Glomerular visceral epithelial cell (primary cell): ENCODE data around the gene BRD3OS.
"Not testable (repeated sequence)": the region's sequence is repeated elsewhere in the genome, so short reads cannot be mapped to it uniquely, and the experiment has no call there.

ENCODE experiments used
- DNase-seq: peaks from one replicate; pipeline ENCODE4 v3.0.0-alpha.2; 2016; ENCODE audit errors: extremely low spot score

Gene BRD3OS

DNA sequence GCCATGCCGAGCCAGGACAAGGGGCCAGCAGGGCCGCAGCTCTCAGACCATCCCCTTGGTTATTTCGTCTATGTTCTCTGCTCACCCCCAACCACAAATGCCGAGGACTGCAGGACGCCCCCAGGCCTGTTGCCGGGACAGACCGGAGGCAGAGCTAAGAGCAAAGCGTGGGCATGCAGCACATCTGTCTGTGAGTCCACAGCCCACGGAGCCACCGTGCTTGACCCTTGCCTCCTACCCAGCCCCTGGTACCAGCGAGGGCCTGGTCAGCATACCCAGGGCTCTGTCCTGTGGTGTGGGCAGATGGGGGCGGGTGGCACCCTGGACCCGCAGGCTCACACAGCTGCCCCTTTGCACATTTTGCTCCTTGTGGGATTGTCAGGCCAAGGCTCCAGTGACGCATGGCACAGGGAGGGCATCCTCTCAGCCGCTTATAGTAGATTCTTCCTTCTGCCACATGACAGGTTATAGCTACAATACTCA lies 37.8 kb downstream of the BRD3OS start:
- DNase-seq: no peak

DNA sequence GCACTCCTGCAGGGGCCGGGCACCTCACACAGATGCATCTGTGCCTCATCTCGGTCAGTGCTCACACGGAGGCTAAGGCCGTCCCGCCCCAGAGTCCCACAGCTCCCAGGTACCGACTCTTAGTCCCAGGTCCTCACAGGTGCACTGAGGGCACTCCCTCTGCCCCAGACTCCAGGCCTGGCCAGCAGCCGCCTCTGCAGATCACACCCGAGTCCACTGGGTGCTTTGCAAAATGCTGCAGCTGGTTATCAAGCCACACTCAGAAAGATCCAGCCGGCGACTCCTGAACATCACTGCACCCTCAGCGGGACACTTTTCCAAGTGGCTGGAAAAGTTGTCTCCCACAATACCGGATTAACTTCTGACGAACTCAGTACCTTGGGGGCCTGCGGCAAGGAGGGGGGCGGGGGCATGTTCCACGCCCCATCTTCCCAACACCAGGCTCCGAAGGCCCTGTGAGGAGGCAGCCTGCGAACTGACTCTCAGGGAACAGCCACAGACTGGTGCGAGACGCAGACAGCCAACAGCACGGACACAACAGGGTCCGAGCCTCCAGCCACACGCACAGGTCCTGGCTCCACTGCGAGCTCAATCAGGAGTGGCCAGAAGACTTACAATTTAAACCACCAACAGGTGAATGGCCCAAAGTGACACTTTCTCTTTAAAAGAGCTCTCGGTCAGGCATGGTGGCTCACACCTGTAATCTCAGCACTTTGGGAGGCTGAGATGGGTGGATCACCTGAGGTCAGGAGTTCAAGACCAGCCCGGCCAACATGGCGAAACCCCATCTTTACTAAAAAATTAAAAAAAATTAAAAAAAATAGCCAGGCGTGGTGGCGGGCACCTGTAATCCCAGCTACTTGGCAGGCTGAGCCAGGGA lies 38.5 kb downstream of the BRD3OS start:
- no peak for DNase-seq

DNA sequence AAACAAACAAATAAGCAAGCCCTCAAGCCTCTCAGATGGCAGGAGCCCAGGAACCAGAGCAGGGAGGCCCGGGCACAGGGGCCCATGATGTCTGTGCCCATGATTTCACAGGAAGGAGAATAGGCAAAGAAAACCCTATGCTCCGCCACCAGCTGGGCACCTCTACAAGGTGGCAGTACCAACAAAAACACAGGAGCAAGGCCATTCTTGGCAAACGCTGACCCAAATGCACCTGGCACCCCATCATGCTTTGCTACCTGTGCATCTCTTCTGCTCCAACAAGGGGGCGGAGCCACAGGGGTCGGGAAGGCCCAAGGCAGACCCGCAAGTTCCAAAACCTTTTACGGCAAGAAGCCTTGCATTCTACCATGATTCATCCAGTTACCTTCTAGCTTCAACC lies 39.4 kb downstream of the BRD3OS start:
- DNase-seq: no peak

DNA sequence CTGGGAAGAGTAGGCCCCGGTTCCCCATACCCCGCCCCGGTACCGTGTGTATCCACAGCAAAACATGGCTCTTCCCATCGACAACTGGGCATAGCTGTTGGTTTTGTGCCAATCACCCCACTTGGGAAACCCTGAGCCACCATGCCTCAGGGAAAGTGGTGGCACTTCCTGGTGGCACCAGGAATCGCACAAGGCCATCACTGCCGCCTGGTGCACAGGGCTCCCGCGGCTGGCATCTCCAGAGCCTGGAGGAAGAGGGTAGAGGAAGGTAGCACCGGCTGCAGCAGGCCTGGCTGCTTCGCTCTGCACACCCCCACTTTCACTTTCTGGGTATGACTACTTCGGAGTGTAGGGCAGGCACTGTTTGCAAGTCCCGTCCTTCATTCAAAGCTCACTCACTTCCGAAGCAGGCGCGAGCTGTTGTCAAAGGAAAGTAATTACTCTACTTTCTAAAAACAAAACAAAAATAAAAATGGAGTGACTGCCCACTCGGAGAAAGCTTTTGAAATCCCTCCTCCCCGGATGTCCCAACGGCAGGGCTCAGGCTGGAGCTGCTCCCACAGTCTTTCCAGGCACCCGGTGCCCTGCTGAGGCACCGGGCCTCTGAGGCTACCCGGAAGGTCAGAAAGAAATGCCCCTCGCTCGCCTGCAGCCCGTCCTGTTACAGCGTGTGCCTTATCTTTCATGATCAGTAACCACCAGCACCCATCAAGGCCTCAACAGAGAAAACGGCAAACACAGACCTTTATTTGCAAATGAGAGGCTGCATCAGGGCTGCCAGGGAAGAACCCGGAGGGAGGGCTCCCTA lies 40.5 kb downstream of the BRD3OS start:
- DNase-seq: peak; percentile 41

DNA sequence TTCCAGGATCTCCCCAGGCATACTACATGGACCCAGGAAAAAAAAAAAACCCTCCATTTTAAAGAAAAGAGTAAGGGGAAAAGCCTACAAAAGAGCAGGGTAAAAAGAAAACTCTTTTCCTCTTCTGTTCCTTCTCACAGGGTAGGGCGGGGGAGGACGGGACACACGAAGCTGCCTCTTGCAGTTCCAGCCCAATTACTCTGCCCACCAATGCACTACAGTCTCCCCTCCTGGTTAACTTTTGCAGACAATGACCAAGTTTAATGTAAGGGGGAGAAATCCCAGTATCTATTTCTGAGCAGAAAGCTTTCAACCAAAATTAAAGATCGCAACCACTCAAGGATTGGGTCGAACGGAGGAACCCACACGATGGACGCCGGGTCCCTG lies 41.2 kb downstream of the BRD3OS start:
- no peak for DNase-seq

DNA sequence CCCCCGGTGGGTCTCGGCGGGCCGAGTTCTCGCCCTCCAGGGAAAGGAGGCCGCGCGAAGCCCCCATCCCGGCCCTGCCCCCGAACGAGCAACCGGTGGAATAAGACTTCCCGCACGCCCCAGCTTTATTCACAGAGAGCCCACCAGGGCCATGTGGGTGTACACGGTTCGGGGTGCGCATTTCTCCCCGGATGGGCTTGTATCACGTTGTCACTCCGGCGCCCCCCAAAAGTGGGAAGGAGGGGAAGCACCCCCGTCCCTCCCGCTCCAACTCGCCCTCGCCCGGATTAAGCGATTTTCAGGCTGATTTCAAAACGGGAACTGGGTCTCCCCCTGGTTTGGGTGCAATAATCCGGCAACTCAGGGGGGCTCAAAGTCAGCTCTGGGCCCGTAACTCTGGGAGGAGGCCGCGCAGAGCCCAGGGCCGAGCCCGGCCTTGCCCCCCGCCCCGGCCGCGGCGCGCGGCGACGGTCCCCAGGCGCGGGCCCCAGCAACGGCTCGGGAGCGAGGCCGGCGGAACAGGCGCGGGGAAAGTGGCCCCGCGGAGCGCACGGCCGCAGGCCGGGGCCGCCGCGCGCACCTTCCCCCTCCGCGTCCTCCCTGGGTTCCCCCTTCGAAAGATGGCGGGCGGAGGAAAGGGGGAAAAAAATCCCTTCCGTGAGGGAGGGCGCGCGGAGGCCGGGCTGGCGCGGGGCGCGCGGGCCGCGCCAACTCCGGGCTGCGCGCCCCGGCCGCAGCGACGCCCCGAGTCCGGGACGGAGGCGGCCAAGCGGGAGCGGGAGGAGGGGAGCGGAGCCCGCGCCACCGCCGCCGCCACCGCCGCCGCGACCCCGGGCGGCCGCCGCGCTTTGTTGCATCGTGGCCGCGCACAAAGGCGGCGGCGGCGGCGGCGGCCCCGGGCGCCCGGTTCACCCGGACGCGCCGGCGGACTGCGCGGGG lies 41.9 kb downstream of the BRD3OS start:
- DNase-seq: peak; percentile 29

DNA sequence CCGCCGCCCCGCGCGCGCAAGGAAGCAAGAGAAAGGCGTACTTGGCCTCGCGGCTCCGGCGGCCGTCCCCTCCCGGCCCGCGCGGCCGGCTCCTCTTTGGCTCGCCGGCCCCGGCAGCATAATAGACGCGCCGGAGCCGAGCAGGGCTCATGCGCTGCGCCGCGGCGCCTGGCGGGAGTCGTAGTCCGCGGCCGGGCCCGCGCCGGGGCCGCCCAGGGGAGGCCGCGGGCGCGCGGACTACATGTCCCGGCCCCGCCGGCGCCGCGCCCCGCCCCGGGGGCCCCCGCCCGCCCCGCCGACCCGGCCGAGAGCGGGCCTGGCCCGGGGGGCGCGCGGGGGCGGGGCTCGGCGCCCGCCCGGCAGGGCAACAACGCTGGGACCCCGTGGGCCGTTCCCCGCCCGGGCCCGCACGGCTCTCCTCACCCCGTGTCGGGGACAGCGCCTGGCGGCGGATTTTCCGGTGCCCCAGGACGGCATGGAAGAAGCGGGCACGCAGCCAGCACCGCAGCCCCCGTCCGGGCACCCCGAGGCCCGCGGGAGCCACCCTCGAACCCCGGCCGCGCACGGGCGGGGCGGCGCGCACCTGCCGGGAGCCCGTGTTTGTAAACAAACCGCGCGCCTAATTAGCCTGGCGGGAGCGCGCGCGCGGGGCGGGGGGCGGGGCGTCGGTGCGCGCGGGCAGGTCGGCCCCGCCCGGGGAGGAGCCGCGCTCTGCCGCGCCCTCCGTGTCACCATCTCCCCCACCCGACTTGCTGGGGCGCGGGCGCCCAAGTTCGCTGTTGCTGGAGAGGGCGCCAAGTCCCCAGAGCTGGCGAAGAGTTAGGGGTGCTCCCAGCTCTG lies 42.8 kb downstream of the BRD3OS start, which contains the start of gene BRD3:
BRD3 (minus strand) TSS at position 123 of the 840 bp plus-strand sequence. CDS start 14,549 bp downstream, outside the sequence.
- peak; percentile 94 for DNase-seq

DNA sequence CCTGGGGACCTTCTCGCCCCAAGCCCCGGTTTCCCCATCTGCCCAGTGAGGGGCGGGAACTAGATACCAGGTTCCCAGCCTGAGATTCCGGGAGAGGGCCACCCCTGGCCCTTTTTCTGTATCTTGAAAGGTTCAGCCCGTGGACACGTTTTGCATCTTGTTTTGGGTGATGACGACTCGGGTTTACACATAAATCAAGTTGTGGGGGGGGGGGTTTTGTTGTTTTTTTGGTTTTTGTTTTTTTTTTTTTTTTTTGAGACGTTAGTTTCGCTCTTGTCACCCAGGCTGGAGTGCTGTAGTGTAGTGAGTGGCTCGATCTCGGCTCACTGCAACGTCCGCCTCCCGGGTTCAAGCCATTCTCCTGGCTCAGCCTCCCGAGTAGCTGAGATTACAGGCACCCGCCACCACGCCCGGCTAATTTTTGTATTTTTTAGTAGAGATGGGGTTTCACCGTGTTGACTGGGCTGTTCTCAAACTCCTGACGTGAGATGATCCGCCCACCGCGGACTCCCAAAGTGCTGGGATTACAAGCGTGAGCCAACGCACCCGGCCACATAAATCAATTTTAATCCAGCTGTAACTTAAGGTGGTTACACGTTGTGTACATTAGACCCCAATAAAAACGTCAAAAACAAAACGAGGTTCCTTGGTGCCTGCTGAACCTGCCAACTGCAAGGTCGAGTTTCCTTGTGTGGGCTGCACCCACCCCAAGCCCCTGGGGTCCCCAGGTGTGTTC lies 43.6 kb downstream of the BRD3OS start:
- no peak for DNase-seq

DNA sequence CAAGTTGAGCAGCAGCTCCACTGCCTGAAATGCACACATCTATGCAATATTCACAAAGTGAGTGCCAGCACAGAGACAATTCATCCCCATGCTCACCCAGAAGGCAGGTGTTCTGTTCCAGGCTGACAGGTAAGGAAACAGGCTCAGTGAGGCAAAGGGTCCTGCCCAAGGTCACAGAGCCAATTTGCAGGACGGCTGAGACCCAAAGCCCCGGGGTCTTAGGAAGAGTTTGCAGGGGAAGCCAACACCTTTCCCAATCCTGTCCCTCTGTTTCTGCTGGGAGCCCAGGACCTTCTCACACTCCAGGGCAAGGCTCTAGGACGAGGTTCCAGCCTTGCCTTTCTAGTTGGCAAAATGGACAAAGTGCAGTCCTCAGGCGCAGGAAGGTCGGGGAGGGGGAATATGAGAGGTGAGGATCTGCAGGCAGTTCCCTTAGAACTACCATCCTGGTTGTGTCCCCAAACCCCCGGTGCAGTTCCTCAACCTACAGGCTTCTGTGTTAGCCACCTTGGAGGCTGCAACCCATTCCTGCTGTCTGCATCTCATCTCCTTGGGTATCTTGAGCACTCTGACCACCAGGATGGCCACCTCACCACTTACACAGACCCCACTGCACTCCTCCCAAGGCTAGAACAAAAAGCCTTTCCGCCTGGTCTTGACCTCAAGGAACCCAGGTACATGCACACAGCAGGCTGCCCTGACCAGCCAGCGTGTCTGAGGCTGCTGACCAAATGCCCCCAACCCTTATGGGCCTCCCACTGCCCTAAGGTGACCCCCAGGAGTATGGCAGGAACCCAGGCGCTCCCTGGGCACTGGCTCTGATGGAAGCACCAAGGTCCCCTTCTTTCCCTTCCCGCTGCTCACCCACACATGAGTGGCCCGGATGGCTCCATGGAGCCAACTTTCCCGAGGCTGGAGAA lies 44.5 kb downstream of the BRD3OS start:
- no peak for DNase-seq

DNA sequence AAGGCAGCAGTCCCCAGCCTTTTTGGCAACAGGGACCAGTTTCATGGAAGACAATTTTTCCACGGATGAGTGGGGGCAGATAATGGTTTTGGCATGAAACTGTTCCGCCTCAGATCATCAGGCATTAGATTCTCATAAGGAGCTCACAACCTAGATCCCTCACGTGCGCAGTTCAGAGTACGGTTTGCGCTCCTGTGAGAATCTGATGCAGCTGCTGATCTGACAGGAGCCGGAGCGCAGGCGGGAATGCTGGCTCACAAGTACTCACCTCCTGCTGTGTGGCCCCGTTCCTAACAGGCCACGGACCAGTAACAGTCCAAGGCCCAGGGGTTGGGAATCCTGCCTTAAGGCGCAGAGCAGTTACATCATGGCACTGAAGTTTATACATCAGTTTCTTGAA lies 45.9 kb downstream of the BRD3OS start:
- no peak for DNase-seq

DNA sequence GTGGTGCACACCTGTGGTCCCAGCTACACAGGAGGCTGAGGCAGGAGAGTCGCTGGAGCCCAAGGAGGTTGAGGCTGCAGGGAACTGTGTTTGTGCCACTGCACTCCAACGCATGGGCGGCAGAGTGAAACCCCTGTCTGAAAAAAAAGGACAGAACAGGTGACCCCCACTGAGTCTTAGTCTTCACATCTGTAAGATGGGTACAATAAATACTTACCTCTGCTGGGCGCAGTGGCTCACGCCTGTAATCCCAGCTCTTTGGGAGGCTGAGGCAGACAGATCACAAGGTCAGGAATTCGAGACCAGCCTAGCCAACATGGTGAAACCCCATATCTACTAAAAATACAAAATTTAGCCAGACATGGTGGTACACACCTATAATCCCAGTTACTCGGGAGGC lies 47.4 kb downstream of the BRD3OS start:
- DNase-seq: not testable (repeated sequence)

DNA sequence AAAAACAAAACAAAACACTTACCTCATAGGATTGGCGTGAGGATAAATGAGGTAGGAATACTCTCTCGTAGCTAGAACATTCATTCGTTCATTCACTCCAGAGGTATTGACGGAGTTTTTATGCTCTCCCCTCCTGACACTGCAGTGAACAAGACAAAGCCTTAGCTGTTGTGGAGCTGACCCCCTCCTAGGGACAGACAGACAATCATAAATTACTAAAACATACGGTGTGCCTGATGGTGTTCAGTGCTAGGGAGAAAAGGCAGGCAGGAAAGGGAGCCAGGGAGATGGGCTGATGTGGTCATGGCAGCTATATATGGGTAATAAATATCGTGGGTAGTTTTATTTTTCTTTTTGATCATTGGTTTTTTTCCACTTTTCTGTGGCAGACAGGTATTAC lies 48.2 kb downstream of the BRD3OS start:
- DNase-seq: no peak

DNA sequence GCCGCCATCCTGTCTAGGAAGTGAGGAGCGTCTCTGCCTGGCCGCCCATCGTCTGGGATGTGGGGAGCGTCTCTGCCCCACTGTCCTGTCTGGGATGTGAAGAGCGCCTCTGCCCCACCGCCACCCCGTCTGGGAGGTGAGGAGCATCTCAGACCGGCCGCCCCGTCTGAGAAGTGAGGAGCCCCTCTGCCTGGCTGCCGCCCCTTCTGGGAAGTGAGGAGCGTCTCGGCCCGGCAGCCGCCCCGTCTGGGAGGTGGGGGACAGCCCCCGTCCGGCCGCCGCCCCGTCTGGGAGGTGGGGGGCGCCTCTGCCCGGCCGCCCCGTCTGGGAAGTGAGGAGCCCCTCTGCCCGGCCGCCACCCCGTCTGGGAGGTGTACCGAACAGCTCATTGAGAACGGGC lies 50.4 kb downstream of the BRD3OS start:
- not testable (repeated sequence) for DNase-seq

DNA sequence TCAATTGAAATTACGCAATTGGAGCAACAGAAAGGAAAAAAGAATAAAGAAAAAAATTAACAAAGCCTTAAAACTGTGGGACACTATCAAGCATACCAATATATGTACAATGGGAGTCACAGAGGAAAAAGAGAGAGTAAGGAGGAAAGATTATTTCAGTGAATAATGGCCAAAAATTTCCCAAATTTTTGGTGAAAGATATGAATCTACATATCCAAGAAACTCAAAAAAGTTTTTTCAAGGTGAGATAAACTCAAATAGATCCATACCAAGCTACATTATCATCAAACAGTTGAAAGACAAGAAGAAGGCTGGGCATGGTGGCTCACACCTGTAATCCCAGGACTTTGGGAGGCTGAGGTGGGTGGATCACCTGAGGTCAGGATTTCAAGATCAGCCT lies 51.4 kb downstream of the BRD3OS start:
- no peak for DNase-seq
